GM19452 (cell line): ENCODE results near the gene PPFIA2.
"Not testable (repeated sequence)": the region's sequence is repeated elsewhere in the genome, so short reads cannot be mapped to it uniquely, and the experiment has no call there.

Source experiments
- ATAC-seq: cut with Tn5 transposase; IDR thresholded peaks from one replicate; pipeline ENCODE4 v1.9.1; 2021; ENCODE audit not compliant: unreplicated experiment

The PPFIA2 gene

DNA sequence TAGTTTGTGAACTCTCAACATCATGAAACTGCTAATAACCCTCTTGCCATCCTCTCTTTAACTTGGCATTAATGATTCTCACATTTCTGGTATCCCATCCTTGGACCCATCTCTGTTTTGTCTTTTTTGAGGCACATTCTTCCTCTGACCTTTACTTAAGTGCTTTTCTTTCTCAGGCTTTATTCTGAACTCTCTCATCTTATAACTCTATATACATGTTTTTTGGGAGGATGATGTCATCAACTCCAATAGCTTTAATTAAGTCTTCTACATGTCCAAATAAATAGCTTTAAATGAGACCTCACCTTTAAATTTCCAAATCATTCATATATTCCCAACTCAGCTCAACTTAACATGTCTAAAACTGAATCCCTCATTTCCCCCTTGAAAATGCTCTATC, 88.4 kb downstream of the PPFIA2 start:
- ATAC-seq, result no peak

DNA sequence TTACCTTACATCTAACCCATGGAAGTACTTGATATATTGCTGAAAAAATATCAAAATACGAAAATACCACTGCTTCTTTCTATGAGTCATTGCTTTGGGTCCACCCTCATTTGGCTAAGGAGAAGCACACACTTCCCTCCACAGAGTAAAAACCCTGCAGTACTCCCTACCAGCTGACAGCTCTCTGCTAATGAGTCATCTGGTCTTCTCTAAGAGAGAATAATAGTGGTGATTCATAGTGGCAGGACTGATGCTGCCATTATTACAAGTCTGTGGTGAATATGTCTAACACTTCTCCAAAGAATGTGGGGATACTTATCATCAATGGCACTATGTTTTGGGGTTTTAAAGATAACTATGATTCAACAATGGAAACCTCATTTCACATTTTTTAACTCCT, 90.7 kb downstream of the PPFIA2 start:
- ATAC-seq, result peak; percentile 80

DNA sequence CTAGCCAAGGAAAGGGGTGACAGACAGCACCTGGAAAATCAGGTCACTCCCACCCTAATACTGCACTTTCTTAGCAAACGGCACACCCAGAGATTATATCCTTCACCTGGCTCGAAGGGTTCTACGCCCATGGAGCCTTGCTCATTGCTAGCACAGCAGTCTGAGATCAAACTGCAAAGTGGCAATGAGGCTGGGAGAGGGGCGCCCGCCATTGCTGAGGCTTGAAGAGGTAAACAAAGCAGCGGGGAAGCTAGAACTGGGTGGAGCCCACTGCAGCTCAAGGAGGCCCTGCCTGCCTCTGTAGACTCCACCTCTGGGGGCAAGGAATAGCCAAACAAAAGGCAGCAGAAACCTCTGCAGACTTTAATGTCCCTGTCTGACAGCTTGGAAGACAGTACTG, 99.8 kb downstream of the PPFIA2 start:
- ATAC-seq, result not testable (repeated sequence)

DNA sequence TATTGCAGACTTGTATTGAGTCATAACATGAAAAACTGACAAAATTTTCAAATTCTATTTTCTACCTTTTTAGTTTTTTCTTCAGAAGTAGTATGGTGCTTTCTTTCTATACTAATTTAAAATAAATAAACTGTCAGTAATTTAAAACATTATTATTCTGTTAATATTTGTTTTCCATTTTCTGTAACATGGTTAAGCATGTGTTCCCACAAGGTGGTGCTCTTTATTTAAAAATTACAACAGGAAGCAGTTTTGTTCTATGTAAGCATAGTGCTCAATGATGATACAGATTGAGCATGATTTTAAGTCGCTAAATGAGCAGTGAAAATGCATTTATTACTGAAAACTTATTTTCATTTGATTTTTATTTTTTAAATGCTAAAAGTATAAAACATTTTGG, 114.6 kb downstream of the PPFIA2 start:
- ATAC-seq, result peak; percentile 78

DNA sequence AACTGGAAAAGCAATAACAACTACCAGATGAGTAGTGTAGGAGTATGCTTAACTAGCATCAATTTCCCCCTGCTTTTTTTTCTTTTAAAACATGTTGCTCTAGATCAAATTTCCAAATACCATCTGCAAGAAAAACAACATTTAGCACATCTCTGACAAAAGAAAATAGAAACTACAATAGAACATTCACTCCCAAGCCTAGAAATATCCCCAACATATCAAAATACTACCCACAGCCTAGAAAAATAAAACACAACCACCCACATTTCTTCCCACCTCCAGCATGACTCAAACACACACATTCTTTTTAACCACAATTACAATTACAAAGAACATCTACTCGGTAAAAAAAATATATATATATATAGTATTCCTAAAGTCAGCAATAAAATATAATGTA, 120.0 kb downstream of the PPFIA2 start:
- no peak for ATAC-seq

DNA sequence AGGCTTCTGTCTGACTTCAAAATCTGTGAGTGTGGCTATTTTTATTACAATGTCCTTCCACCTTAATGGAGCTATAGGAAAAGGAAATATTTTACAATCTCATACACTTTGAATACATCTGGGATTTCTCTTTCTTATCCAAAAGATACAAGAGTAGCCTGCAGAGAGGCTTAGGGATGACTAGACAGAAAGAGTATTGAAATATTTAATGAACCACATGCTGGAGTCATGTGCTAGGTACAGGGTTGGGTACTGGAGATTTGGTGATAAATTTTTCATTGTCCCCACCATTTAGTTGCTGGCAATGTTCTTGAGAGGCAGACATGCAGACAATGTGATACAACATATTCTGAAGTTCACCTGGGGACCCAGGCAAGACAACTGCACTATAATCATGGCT, 126.0 kb downstream of the PPFIA2 start:
- no peak for ATAC-seq

DNA sequence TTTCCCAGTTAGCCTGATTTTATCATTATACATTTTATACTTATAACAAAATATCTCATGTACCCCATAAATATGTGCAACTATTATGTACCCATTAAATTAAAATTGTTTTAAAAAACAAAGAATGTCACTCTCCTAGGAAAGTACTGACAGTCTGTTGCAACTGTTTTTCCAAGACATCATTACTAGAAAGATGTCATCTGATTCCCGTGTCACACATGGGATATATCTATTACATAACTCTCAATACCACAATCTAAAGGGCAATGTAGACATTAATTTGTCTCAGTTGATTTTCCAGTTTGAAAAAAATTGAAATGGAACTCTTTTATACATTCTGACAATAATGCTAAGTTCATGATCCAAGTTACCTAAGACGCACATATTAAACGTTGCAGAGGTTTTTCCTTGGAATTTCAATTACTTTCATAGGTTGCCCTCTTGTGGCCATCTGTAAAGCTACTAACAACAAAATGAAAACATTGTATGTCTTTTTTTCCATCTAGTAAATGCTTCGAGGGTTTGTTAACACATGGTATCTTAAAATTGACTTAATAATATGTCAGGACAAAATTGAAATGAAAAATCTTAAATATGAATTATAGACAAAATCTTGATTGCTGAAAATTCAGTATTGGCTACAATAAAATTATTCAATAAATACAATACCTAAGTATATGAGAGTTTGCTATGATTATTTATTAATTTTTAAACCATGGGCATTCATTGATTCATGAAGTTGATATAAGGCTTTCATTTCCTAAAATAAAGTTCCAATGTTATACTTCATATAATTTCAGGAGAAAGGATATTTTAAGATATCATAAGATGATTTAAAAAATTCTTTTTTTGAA, 131.6 kb downstream of the PPFIA2 start:
- no peak for ATAC-seq

DNA sequence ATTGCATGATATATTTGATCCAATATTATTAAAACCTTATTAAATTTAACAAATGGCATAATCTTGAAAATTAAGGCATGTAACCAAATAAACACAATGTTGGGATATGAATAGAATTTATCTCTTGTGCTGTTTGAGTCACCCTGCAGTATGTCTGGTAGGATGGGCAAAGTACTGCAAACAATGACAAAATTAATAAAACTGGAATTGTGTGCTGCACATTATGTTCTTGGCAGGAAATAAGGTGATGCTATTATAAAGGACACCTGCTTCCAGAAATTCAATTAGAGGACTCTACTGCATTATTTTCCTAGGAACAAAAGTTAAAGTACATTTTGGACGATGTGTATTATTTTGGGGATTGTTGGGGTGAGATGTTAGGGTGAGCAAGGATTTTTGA, 132.7 kb downstream of the PPFIA2 start:
- ATAC-seq, result no peak

DNA sequence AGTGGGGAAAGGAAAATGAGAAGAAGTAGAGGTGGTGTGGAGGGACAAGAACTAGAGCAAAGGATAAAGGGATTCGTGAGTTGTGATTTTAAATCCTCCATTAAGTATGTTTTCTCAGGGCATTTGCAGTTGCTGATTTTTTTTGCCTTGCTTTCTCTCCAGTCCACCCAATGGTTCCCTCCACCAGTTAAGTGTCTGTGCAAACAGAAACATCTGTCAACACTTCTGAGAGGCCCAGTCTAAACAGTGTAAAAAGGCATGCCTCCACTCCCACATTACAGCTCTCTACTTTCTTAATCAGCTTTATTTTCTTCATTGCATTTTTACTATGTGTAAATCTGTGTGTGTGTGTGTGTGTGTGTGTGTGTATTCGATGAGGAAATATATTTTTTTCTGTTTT, 141.2 kb downstream of the PPFIA2 start:
- ATAC-seq, result no peak

DNA sequence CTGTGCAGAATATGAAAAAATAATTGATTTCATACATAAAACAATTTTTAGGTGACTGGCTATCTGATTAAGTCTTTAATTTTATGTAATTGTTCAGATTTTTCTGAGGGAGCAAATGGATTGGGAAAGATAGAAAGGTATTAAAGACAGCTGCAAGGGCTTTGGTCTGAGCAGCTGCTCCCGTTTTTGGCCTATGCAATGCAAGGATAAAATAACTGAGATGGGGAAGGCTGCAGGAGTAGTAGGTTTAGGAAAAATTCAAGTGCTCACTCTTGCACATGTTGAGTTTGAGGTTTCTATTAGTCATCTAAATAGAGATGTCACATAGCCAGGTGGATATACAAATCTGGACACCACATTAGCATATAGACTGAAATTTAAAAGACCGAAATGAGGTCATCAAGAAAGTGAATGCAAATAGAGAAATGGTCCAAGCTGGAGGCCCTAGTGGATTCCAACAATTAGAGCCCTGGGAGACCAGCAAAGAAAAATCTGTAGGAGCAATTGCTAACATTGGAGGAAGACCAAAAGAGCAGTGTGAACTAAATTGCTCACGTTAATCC, 144.0 kb downstream of the PPFIA2 start:
- ATAC-seq, result no peak

DNA sequence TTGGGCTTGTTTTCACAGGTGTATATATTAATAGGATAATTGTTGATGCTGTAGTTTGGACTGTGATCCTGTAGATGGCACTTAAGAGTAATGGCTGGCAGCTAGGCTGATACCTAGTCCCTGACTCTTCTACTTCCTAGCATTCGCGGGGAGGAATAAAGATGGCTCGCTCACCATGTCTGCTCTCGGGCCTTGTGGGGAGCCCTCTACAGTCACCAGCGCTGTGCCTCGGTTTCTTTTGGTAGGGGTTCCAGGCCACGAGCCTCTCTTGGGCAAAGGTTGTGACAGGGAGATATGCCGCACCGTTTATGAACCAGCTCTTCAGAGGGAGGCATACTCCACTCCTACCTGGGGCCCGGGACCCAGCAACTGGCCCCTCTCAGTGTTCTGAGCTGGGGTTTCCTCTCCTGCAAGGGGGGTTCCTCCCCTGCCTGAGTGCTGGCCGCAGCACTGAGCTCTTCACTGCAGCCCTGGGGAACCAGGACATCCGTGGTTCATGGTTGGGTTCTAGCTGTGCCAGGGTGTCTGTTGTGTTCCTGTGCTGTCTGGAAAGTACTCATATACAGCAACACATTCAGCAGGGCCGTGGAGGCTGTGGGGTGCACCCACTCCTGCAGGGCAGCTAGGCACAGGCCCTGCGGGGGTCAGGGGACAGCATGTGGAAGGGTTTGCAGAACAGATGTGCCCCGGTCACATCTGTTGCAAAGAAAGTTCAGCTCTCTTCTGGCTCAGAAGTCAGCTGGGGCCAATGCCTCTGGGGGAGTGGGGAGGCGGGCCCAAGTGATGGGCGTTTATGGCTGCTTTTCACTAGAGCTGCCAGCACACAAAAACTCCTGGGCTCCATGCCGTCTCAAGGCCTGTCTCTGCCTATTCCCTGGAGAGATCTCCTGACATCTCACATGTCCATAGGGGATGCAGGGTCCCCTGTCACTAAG, 147.9 kb downstream of the PPFIA2 start:
- peak; percentile 66 for ATAC-seq

DNA sequence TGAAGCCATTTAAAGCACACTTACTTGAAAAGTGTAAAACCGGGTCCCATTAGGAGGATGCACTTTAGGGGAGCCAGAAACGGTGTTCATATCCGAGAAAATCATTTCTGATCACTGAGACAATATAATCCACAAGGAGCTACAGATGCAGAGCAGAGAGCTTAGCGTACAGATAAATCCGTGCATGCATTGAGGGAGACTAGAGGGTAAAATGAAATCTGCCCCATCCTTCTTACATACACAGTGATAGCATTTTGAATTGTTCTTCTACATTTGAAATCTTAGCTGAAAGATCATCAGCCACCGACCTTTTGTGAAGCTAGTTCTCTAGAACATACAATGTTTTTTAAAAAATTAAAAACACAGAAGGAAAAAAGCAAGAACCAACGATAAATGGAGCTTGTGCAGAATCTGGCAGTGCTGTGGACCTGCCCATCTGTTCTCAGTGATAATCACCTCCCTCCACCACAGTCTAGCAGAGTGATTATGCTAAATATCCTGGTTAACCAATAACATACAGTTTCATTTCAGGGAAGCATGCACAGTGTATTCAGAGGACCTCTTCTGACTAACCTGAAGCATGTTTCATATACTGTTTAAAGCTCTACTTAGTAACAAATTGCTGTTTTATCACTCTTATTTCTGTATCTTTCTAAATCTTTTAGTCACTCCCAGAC, 161.1 kb downstream of the PPFIA2 start:
- ATAC-seq, result peak; percentile 73

DNA sequence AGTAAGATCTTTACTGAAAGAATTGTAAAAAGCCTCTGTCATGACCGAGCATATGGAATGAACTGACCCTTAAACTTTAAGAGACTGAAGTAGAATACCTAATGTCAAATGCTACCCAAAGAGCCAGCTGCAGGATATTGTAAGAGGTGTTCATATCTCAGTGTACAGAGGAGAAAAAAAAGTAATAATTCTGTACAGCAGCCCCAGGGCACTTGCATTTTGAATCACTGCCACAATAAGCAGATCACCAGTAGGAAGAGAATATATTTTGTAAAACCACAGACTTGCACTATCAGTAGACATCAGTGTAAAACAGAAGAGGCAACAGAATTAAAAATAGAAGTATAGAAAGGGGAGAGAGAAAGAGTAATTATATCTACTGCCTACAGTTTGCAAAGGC, 162.6 kb downstream of the PPFIA2 start:
- ATAC-seq, result no peak

DNA sequence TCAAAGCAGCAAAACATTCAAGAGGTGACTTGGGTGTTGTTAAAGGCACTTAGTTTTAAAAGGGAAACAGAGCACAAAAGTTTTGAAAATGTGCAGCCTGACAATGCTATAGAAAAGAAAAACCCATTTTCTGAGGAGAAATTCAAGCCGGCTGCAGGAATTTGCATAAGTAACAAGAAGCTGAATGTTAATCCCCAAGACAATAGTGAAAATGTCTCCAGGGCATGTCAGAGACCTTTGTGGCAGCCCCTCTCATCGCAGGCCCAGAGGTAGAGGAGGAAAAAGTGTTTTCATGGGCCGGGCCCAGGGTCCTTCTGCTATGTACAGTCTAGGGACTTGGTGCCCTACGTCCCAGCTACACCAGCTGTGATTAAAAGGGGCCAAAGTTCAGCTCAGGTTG, 167.9 kb downstream of the PPFIA2 start:
- no peak for ATAC-seq

DNA sequence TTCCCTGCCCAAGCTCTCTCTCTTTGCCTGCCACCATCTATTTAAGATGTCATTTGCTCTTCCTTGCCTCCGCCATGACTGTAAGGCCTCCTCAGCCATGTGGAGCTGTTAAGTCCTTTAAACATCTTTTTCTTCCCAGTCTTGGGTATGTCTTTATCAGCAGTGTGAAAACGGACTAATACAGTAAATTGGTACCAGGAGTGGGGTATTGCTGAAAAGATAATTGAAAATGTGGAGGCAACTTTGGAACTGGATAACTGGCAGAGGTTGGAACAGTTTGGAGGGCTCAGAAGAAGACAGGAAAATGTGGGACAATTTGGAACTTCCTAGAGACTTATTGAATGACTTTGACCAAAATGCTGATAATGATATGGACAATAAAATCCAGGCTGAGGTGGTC, 168.4 kb downstream of the PPFIA2 start:
- ATAC-seq, result not testable (repeated sequence)

DNA sequence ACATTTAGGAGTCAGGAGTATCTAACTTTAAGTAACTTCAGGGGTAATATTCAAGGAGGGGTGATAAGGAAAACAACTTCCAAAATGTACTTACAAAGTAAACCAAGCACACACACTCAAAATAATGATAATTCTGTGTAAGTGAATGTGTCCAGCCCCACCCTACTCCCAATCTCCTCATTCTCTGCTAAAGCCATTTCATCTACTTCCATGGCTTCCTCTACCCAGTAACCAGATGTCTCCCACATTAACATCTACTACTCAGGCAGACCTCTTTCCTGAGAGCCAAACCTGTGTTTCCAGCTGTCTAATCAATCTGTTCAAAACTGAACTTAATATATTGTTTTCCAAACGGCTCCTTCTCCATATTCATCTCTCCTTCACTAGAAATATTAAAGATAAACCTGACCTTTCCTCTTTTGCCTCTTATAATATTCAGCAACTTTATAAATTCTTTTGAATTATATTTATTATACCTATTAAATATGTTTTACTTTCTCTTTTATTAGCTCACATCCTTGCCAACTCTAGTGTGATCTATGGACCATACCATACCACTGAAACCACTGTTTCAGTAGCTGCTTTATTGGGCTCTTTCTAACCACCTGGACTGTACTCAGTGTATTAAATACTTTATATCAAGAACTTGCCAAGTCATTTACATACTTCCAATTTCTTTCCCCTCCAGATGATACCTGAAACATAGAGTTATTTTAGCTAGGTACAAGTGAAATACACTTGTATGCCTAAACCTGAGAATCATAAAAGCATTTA, 170.7 kb downstream of the PPFIA2 start:
- ATAC-seq, result no peak

DNA sequence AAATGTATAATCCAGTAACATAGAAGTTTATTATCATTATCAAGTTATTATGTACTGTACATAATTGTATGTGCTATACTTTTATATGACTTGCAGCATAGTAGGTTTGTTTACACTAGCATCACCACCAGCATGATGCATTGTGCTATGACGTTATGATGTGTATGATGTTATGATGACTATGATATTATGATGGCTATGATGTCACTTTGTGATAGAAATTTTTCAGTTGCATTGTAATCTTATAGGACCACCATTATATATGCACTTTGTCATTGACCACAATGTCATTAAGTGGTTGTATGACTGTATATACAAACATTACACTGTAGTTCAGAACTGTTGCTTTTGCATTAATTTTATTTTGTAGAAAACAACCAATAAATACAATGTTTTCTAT, 173.4 kb downstream of the PPFIA2 start:
- no peak for ATAC-seq

DNA sequence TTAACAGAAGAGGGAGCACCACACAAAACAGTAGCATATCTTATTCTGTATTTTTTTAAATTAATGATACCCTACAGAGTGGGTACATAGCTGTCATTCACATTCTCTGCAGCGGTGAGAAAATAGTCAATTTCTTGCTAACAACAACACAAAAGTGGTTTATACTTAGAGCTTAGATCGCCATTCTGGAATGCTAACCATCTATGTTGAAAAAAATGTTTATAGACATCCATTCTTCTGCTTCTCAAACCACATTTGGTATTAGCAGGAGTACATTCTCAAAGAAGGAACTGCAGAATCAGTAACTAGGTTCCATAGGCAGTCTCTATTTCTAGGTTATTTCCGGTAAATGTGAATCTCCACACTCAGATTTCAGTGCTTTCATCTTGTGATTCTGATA, 185.9 kb downstream of the PPFIA2 start:
- ATAC-seq, result no peak

DNA sequence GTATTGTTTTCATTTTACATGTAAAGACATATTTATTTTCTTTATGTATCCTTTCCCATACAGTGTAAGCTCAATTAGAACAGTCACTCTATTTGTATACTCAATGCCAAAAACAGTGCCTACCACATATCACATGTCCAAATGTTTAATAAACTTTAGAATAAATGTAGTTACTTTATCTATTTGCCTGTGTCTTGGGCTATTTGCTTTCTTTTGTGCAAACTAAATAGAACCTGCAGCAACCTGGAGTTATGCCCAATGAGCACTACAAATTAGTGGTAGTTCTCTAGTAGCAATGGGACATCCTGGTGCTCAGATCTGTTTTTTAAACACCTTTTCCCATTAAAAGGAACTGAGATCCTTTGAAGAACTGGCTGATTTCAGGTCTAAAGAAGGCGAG, 186.7 kb downstream of the PPFIA2 start:
- no peak for ATAC-seq

DNA sequence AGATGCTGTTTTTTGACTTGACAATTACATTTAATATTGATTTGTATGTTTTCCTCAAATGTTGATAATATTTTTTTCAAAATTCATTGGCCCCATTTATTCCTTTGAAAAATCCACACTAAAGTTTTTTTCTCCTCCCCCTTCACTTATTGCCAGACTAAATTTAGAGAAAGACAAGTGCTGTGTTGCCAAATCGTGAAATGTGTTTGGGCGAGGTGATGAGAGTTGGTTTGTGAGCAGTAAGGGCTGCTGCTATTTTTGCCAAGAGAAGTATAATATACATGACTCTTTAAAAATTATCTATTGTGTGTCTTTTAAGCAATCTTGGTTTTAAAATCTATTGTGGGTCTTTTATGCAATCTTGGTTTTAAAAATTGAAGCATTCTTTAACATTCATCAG, 188.9 kb downstream of the PPFIA2 start:
- no peak for ATAC-seq
